Esophagus muscularis mucosa (tissue), 4 donors: ENCODE results near the gene HNRNPA0. TPM values are rescaled to one million over a fixed set of nuclear protein-coding genes. Genes with fewer than 3 reads are reported as not detected.
"Not testable (repeated sequence)": the region's sequence is repeated elsewhere in the genome, so short reads cannot be mapped to it uniquely, and the experiment has no call there.

ENCODE experiments used
- DNase-seq: peaks from one replicate; pipeline ENCODE4 v3.0.0-alpha.2; 2017; ENCODE audit errors: extremely low spot score
- H3K27ac ChIP-seq, 4 donors: fragments of 200-600 bp; sonication (generic); replicated peaks in 1 of 4; 1 replicate in 3 of 4; 2 replicates in 1 of 4; pipeline ENCODE4 v1.5.1; 2016 to 2019; ENCODE audit warnings: mild to moderate bottlenecking in 1 of 4
- H3K27me3 ChIP-seq, 4 donors: fragments of 200-600 bp; sonication (generic); one replicate each; pipeline versions ENCODE4 v1.5.1 to v1.6.0; 2016 to 2019
- H3K36me3 ChIP-seq, 4 donors: fragments of 200-600 bp; sonication (generic); one replicate each; pipeline ENCODE4 v1.5.1; 2016 to 2019
- H3K4me1 ChIP-seq, 4 donors: fragments of 200-600 bp; sonication (generic); one replicate each; pipeline ENCODE4 v1.5.1; 2016 to 2019
- H3K4me3 ChIP-seq, 4 donors: fragments of 200-600 bp; sonication (generic); 1 replicate in 2 of 4; 2 replicates in 2 of 4; pipeline ENCODE4 v1.5.1; 2016 to 2019; ENCODE audit warnings: mild to moderate bottlenecking in 4 of 4, moderate library complexity in 1 of 4
- H3K9me3 ChIP-seq, 4 donors: fragments of 200-600 bp; sonication (generic); 1 replicate in 3 of 4; 2 replicates in 1 of 4; pipeline ENCODE4 v1.5.1; 2016 to 2019
- CTCF ChIP-seq, 3 experiments: fragments of 200-600 bp in 2 of 3; fragments of 450-650 bp in 1 of 3; sonication (generic) in 2 of 3; IDR thresholded peaks; one replicate each; pipeline ENCODE4 v1.5.1; 2017 to 2019; ENCODE audit warnings: antibody characterized with exemption in 3 of 3, mild to moderate bottlenecking in 2 of 3, moderate library complexity in 1 of 3
- EP300 ChIP-seq: sonication (generic); formaldehyde crosslinking; IDR thresholded peaks from one replicate; pipeline ENCODE4 v1.6.1; 2017; ENCODE audit warnings: antibody characterized with exemption
- POLR2A ChIP-seq: fragments of 450-650 bp; IDR thresholded peaks from one replicate; pipeline ENCODE4 v1.6.1; 2017; ENCODE audit warnings: antibody characterized with exemption, moderate library complexity, mild to moderate bottlenecking, low read depth
- POLR2AphosphoS5 ChIP-seq, 2 donors: sonication (generic); formaldehyde crosslinking; IDR thresholded peaks; one replicate each; pipeline ENCODE4 v1.6.1; 2017; ENCODE audit warnings: antibody characterized with exemption in 2 of 2
- WGBS: methylation state at CpG from one replicate; pipeline ENCODE4 v1.1.5; 2018; 5-methylcytosine and 5-hydroxymethylcytosine counted together
- intact Hi-C: fragments of 100-400 bp; cut with DNase I; formaldehyde crosslinking; loops from one replicate; pipeline ENCODE4 v1.15.1; 2023
- total RNA-seq, 4 donors: library from RNA; depleted of rRNA; stranded (reverse); fragments of >200 nt; gene quantifications; one replicate each; pipeline versions ENCODE4 v1.1.0 to v1.2.1, GENCODE V29; 2016

The HNRNPA0 gene
- total RNA-seq, 4 donors from 2014 or later, result 12.9 to 15.2 (median 14.7) TPM

DNA sequence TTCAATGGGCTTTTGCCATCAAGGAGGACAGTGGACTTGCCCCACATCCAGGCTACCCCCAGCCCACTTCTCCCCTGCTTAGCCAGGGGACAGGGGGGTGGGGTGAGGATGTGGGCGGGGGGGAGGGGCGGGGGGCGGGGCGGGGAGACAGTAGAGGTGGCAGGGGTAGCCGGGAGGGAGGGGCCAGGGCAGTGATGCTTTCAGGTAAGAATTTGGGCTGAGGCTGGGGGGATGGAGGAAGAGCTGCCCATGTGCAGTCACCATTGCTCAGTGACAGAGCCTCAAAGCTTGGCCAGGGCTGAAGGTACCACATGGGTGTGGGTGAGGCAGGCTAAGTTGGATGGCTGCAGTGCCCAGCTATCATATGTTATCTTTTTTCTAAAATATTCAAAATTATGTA lies 40.7 kb upstream of the HNRNPA0 start:
- no peak for TF ChIP-seq EP300
- no peak for TF ChIP-seq POLR2A
- no peak for TF ChIP-seq CTCF (IDR thresholded peaks at IDR 0.05)
- TF ChIP-seq POLR2AphosphoS5 (IDR thresholded peaks at IDR 0.05), result no peak
- Histone ChIP-seq H3K9me3 (no peaks in the 10 kb centered on the region), H3K36me3 (no peaks in the 10 kb centered on the region), H3K27me3 (no peaks in the 10 kb centered on the region), H3K4me3 (no peak overlapping the region), H3K4me1 (no peaks in the 10 kb centered on the region), H3K27ac (no peak overlapping the region)
- intact Hi-C loops, result no loop called here
- WGBS, result 54% methylated on average over 4 of the region's 5 CpGs
- DNase-seq, result no peak

DNA sequence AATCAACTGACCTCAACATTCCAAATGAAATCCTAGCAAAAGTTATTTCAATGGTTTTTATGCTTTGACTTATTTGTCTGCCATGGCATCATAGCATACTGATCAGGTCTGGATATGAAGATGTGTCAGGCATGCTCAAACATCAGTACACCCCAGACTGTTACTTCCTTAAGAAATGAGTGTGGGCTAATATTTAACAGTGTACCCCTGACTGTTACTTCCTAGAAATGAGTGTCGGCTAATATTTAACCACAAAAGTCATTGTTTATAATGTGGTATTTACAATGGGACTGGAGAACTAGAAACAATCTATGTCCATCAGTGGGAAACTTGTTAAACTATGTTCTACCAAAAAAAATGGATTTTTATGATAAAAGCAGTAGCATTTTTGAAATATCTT lies 38.1 kb upstream of the HNRNPA0 start:
- no peak overlapping the region for H3K4me3 ChIP-seq
- no peaks in the 10 kb centered on the region for H3K9me3 ChIP-seq
- 79% methylated on average over 1 of the region's 1 CpG for WGBS
- H3K27me3 ChIP-seq, result no peaks in the 10 kb centered on the region
- no peaks in the 10 kb centered on the region for H3K4me1 ChIP-seq
- H3K36me3 ChIP-seq, result no peaks in the 10 kb centered on the region
- no peak for DNase-seq
- intact Hi-C loops, result no loop called here
- no peak overlapping the region for H3K27ac ChIP-seq
- TF ChIP-seq POLR2AphosphoS5 (IDR thresholded peaks at IDR 0.05) (no peak), CTCF (IDR thresholded peaks at IDR 0.05) (no peak), POLR2A (no peak), EP300 (no peak)

GRCh38 chr5:137791799-137792198 lies 37.6 kb upstream of the HNRNPA0 start:
- no peak for DNase-seq
- Histone ChIP-seq H3K27me3 (no peaks in the 10 kb centered on the region), H3K4me1 (no peaks in the 10 kb centered on the region), H3K36me3 (no peaks in the 10 kb centered on the region), H3K27ac (no peak overlapping the region), H3K9me3 (no peaks in the 10 kb centered on the region), H3K4me3 (no peak overlapping the region)
- no peak for TF ChIP-seq POLR2A
- TF ChIP-seq EP300, result no peak
- TF ChIP-seq CTCF (IDR thresholded peaks at IDR 0.05), result no peak
- no peak for TF ChIP-seq POLR2AphosphoS5 (IDR thresholded peaks at IDR 0.05)
- 95% methylated on average over 4 of the region's 4 CpGs for WGBS
- intact Hi-C loops, result no loop called here

DNA sequence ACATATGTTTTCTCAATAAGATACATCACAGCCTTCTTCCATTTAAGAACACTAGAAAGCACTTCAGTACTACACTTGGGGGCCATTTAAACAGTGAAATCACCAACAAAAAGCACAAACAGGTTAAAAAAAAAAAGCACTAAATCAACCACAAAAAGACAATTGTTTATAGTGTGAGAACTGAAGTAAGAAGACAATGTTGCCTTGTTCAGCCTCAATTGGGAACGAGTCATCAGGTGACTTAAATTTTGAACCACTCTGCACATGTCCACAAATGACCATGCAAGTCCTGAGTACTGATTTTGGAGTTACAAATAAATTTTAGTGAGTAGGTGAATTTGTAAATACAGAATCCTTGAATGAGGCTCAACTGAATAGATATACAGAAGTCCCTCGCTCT lies 37.2 kb upstream of the HNRNPA0 start:
- H3K4me1 ChIP-seq, result no peaks in the 10 kb centered on the region
- no peaks in the 10 kb centered on the region for H3K27me3 ChIP-seq
- TF ChIP-seq EP300, result no peak
- TF ChIP-seq POLR2A, result no peak
- H3K36me3 ChIP-seq, result no peaks in the 10 kb centered on the region
- WGBS, result 90% methylated on average over 2 of the region's 2 CpGs
- no peak overlapping the region for H3K4me3 ChIP-seq
- intact Hi-C loops, result no loop called here
- no peak for DNase-seq
- no peaks in the 10 kb centered on the region for H3K9me3 ChIP-seq
- H3K27ac ChIP-seq, result no peak overlapping the region

GRCh38 chr5:137788560-137788959 lies 34.4 kb upstream of the HNRNPA0 start:
- DNase-seq, H3K4me3 ChIP-seq, intact Hi-C loops, H3K36me3 ChIP-seq, H3K9me3 ChIP-seq, H3K4me1 ChIP-seq, H3K27me3 ChIP-seq, H3K27ac ChIP-seq: not testable (repeated sequence)
- WGBS, result 97% methylated on average over 2 of the region's 2 CpGs

DNA sequence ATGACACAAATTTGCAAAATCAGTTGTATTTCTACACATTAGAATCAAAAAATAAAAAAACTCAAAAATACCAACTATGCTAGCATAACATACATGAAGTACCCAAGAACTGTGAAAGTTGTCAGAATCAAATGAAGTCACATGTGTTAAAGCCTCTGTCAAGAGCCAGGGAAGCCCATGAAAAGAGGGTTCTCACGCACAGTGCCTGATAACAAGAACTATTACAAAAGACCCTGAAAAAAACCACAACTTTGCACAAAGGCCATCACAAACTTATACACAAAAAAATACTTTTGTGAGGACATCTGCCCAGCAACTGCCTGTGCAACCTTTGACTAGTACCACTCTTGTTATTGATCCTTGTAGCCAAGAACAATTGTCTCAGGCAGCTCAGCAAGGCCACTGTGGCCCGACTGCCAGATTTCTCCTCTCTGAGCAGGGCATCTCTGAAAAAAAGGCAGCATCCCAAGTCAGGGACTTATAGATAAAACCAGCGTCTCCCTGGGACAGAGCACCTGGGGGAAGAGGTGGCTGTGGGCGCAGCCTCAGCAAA lies 28.9 kb upstream of the HNRNPA0 start:
- Histone ChIP-seq H3K4me1 (no peaks in the 10 kb centered on the region), H3K9me3 (no peaks in the 10 kb centered on the region), H3K27ac (no peak overlapping the region), H3K4me3 (no peak overlapping the region), H3K27me3 (no peaks in the 10 kb centered on the region), H3K36me3 (no peaks in the 10 kb centered on the region)
- TF ChIP-seq EP300 (no peak), POLR2A (no peak), POLR2AphosphoS5 (IDR thresholded peaks at IDR 0.05) (no peak), CTCF (IDR thresholded peaks at IDR 0.05) (no peak)
- WGBS, result 93% methylated on average over 3 of the region's 4 CpGs
- no peak for DNase-seq
- intact Hi-C loops, result no loop called here
